MM.1S (cell line): ENCODE results near the gene MALRD1.

Experiments
- EZH2 ChIP-seq: fragments of 300-600 bp; sonication (generic); optimal IDR thresholded peaks from 2 replicates; pipeline ENCODE3; 2017; ENCODE audit warnings: low read depth, mild to moderate bottlenecking, antibody characterized with exemption, low read length, mixed read lengths
- EZH2phosphoT487 ChIP-seq: fragments of 300-600 bp; sonication (generic); IDR thresholded peaks from 2 replicates; pipeline ENCODE4 v1.6.1; 2018; ENCODE audit warnings: antibody characterized with exemption, low read length
- TF ChIP-seq, protein P1 (sequence below): fragments of 300-600 bp; sonication (generic); IDR thresholded peaks from 2 replicates; pipeline ENCODE4 v1.5.1; 2016; ENCODE audit warnings: antibody characterized with exemption, low read length, mixed read lengths

DNA sequence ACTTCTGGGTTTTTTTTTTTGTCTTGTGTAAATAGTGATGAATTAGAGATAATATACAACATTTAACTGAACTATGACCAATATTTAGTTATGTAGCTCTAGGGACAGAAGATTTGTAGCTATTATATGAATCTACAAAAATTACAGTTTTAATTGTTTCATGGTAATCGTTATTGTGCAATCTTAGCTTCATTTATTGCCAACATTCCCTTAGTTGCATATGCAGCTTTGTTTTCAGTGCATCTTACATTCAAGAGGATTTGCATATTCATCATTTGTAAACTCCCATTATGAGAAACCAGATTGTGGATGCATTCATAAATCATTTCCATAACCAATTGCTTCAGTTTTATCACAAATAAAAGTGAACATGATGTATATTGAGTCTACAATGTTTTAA lies 68.8 kb downstream of the MALRD1 start:
- TF ChIP-seq EZH2, result no peak
- TF ChIP-seq, protein P1, sequence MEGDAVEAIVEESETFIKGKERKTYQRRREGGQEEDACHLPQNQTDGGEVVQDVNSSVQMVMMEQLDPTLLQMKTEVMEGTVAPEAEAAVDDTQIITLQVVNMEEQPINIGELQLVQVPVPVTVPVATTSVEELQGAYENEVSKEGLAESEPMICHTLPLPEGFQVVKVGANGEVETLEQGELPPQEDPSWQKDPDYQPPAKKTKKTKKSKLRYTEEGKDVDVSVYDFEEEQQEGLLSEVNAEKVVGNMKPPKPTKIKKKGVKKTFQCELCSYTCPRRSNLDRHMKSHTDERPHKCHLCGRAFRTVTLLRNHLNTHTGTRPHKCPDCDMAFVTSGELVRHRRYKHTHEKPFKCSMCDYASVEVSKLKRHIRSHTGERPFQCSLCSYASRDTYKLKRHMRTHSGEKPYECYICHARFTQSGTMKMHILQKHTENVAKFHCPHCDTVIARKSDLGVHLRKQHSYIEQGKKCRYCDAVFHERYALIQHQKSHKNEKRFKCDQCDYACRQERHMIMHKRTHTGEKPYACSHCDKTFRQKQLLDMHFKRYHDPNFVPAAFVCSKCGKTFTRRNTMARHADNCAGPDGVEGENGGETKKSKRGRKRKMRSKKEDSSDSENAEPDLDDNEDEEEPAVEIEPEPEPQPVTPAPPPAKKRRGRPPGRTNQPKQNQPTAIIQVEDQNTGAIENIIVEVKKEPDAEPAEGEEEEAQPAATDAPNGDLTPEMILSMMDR, result no peak
- no peak for TF ChIP-seq EZH2phosphoT487
